ENCODE data around the gene CD248. TPM values are rescaled to one million over a fixed set of nuclear protein-coding genes. Genes with fewer than 3 reads are reported as not detected.

The CD248 gene
- total RNA-seq, 1 donor from 2014 or later, result 68.7 TPM

GRCh38 chr11:66336234-66337102 lies 19.6 kb upstream of the CD248 start, which contains the start of gene RIN1:
Gene RIN1, minus strand, starts transcription at chr11:66336434. Its CDS starts 32 bp downstream, at chr11:66336402.
- peak; percentile 58 for TF ChIP-seq CTCF (IDR thresholded peaks at IDR 0.05)
- Mint-ChIP-seq H3K4me3 (ENCODE audit: unreplicated experiment) (peak within 1 kb of the TSS; percentile 99), H3K27me3 (ENCODE audit: unreplicated experiment) (no peaks in the 10 kb centered on the region), H3K4me1 (ENCODE audit: unreplicated experiment) (peaks cover 39% of the 10 kb centered on the region), H3K36me3 (ENCODE audit: unreplicated experiment) (peaks cover 12% of the 10 kb centered on the region), H3K27ac (ENCODE audit: unreplicated experiment) (peak within 1 kb of the TSS; percentile 100), H3K9me3 (ENCODE audit: unreplicated experiment) (no peaks in the 10 kb centered on the region)
- DNase-seq (ENCODE audit: extremely low spot score, unreplicated experiment), result peak; percentile 94

- TF ChIP-seq CTCF (IDR thresholded peaks at IDR 0.05), result no peak
- Mint-ChIP-seq H3K36me3 (ENCODE audit: unreplicated experiment) (peaks cover 6% of the 10 kb centered on the region), H3K4me1 (ENCODE audit: unreplicated experiment) (peaks cover 39% of the 10 kb centered on the region), H3K4me3 (ENCODE audit: unreplicated experiment) (peak overlapping the region; percentile 99), H3K27ac (ENCODE audit: unreplicated experiment) (peak overlapping the region; percentile 100), H3K27me3 (ENCODE audit: unreplicated experiment) (no peaks in the 10 kb centered on the region), H3K9me3 (ENCODE audit: unreplicated experiment) (no peaks in the 10 kb centered on the region)
- peak; percentile 88 for DNase-seq (ENCODE audit: extremely low spot score, unreplicated experiment)
These were observed 18.8 kb upstream of the CD248 start for GRCh38 chr11:66335531-66336233.

- DNase-seq (ENCODE audit: extremely low spot score, unreplicated experiment), result no peak
- Mint-ChIP-seq H3K4me1 (ENCODE audit: unreplicated experiment) (peaks cover 45% of the 10 kb centered on the region), H3K4me3 (ENCODE audit: unreplicated experiment) (peak overlapping the region; percentile 99), H3K27me3 (ENCODE audit: unreplicated experiment) (no peaks in the 10 kb centered on the region), H3K27ac (ENCODE audit: unreplicated experiment) (peak overlapping the region; percentile 86), H3K36me3 (ENCODE audit: unreplicated experiment) (peaks cover 6% of the 10 kb centered on the region), H3K9me3 (ENCODE audit: unreplicated experiment) (no peaks in the 10 kb centered on the region)
- TF ChIP-seq CTCF (IDR thresholded peaks at IDR 0.05), result no peak
These were observed 18.0 kb upstream of the CD248 start for GRCh38 chr11:66334605-66335442.

- H3K27me3 Mint-ChIP-seq (ENCODE audit: unreplicated experiment), result no peaks in the 10 kb centered on the region
- peak overlapping the region; percentile 4 for H3K27ac Mint-ChIP-seq (ENCODE audit: unreplicated experiment)
- no peak for DNase-seq (ENCODE audit: extremely low spot score, unreplicated experiment)
- peaks cover 6% of the 10 kb centered on the region for H3K36me3 Mint-ChIP-seq (ENCODE audit: unreplicated experiment)
- no peak for TF ChIP-seq CTCF (IDR thresholded peaks at IDR 0.05)
- H3K9me3 Mint-ChIP-seq (ENCODE audit: unreplicated experiment), result no peaks in the 10 kb centered on the region
- peaks cover 49% of the 10 kb centered on the region for H3K4me1 Mint-ChIP-seq (ENCODE audit: unreplicated experiment)
- H3K4me3 Mint-ChIP-seq (ENCODE audit: unreplicated experiment), result no peak overlapping the region
These were observed 17.2 kb upstream of the CD248 start for GRCh38 chr11:66333896-66334604.
